Measurements from ENCODE around the gene MGME1. TPM values are rescaled to one million over a fixed set of nuclear protein-coding genes. Genes with fewer than 3 reads are reported as not detected.

The MGME1 gene
- total and polyA plus RNA-seq, 2 of the 13 experiments (the other 11 are each of a cell fraction or from before 2014, with no cell fraction given) = 36.7 to 66.6 TPM

- TF ChIP-seq KLF6 (CRISPR knock-in tag; IDR thresholded peaks at IDR 0.05) (no peak), ZBTB7A (CRISPR knock-in tag; IDR thresholded peaks at IDR 0.05) (no peak), MTA3 (CRISPR knock-in tag; IDR thresholded peaks at IDR 0.05) (no peak), ZNF841 (CRISPR knock-in tag; IDR thresholded peaks at IDR 0.05; ENCODE audit: borderline replicate concordance) (no peak), TCF12 (IDR thresholded peaks at IDR 0.05) (no peak), TCF12 (CRISPR knock-in tag; IDR thresholded peaks at IDR 0.05) (no peak), KAT8 (CRISPR knock-in tag; IDR thresholded peaks at IDR 0.05) (no peak), CC2D1A (CRISPR knock-in tag; IDR thresholded peaks at IDR 0.05) (no peak), NCOA5 (CRISPR knock-in tag; IDR thresholded peaks at IDR 0.05) (no peak), ZMAT3 (CRISPR knock-in tag; conservative IDR thresholded peaks at IDR 0.05) (no peak)
These were observed 33.1 kb upstream of the MGME1 start (continued) for GRCh38 chr20:17935761-17936160.

GRCh38 chr20:17936286-17936760, 32.5 kb upstream of the MGME1 start:
- TF ChIP-seq ZNF407 (CRISPR knock-in tag; IDR thresholded peaks at IDR 0.05; ENCODE audit: not compliant biosample characterization) (no peak), FOXK1 (CRISPR knock-in tag; IDR thresholded peaks at IDR 0.05; ENCODE audit: borderline replicate concordance, low read depth) (no peak)
- FAIRE-seq = no peak
- no peaks in the 10 kb centered on the region for H4K20me1 ChIP-seq (ENCODE audit: insufficient read depth, low read length)
- CTCF ChIA-PET (ENCODE audit: low intra/inter-chr PET ratio, low total read pairs) = interaction anchor here (4.3 kb wide), 1 partner anchor 399 kb away, joined by 17 read pairs; no protein-coding TSS in a partner anchor
- H3K9me3 ChIP-seq (ENCODE audit: low read length) = peaks cover 3% of the 10 kb centered on the region; the same call in 1 of the 2 replicates
- DNase-seq (ENCODE audit: low spot score) = no peak
- no TSS peak for BruUV-seq (replicated peaks)
- 35% methylated on average over 8 of the region's 8 CpGs for WGBS (ENCODE audit: low lambda C conversion rate)
- in situ Hi-C loops (cut with HindIII; ENCODE audit: extremely low pct_ligation_motif_present, low pct_unique_long_range_greater_than_20kb) = loop anchor here (10.0 kb wide), 1 partner anchor 402 kb away; the partner anchor contains the start of gene BFSP1
- no peaks in the 10 kb centered on the region for H3K79me2 ChIP-seq (ENCODE audit: insufficient read depth, low read length)
- H3K9ac ChIP-seq (ENCODE audit: insufficient read depth, low read depth, low read length) = no peak overlapping the region
- no peak for ATAC-seq
- 0 out of 2 replicates have a peak overlapping the region, but pooled peaks have one; percentile 3 for H3K4me2 ChIP-seq (ENCODE audit: low read depth, low read length)
- intact Hi-C loops (cut with micrococcal nuclease; ENCODE audit: unreplicated experiment) = loop anchor here (5.0 kb wide), 1 partner anchor 214 kb away; no protein-coding TSS in a partner anchor
- no peak overlapping the region for H3K27ac ChIP-seq (ENCODE audit: extremely low read length, insufficient read depth, low read length)
- POLR2A ChIA-PET = interaction anchor here (2.9 kb wide), 1 partner anchor 255 kb away, joined by 21 read pairs; the partner anchor contains the start of gene RRBP1
- no peaks in the 10 kb centered on the region for H3K36me3 ChIP-seq (replicated peaks in 1 of 2; ENCODE audit: control insufficient read depth in 1 of 2, insufficient read depth in 2 of 2, low read length in 2 of 2)
- peaks cover 7 to 30% of the 10 kb centered on the region in 2 experiments; a peak in 4 of 5 replicates for H3K27me3 ChIP-seq (ENCODE audit: control insufficient read depth in 1 of 2, insufficient read depth in 2 of 2, low read length in 2 of 2)
- peaks cover 60% of the 10 kb centered on the region for H3K4me1 ChIP-seq (ENCODE audit: insufficient read depth, low read length)
- H2AFZ ChIP-seq (ENCODE audit: low read length) = no peak overlapping the region
- no peak overlapping the region for H3K4me3 ChIP-seq (replicated peaks in 1 of 3; ENCODE audit: insufficient read depth in 1 of 3, low read depth in 2 of 3, low read length in 3 of 3)

Measured in HepG2 (cell line).